ENCODE data around the gene HOXB7.

HOXB7 gene

DNA sequence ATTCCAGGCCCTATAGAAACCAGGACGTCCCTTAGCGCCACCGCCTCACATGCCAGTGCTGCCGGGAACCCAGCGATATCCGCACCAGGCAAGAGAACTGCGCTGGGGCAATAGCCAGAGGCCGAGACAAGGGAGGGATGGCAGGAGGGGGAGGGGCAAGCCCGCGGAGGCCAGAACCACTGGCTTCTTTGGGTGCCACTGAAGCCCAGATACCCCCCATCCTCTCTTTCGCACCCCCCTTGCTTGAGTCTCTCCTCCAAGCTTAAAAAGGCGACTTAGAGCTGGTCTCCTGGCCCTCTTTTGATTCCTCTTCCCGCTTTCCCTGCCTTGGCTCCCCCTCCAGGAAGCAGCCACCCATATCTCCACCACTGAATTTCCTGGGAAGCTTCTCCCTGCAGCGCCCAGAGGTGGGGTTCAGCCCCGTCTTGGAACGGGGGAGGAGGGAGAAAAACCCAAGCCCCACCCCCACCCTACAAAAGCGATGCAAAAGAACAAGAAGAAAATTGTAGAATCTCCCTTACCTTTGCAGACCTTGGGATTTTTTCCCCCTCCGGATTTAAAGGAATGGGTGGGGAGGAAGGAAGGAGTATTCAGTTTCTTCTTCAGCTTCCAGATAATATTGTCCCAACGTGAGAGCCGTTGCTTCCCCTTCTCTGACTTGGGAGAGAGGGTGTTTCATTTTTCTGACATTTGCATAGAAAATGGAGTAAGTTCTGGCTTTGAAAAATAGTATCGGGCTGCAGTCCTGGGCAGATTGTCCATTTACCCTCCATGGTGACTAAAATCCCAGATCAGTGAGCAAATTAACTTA lies 6.7 kb downstream of the HOXB7 start:
- Mint-ChIP-seq H3K4me1 (peaks cover 57% of the 10 kb centered on the region), H3K4me3 (peak overlapping the region; percentile 94 to 99 (median 98)), H3K9me3 (no peaks in the 10 kb centered on the region), H3K27ac (peak overlapping the region in 2 of 3 experiments; percentile 98 to 99), H3K36me3 (ENCODE audit: low read depth) (peaks cover 8% of the 10 kb centered on the region), H3K27me3 (ENCODE audit: low read depth) (peaks cover 74% of the 10 kb centered on the region)
- TF ChIP-seq, protein P1, sequence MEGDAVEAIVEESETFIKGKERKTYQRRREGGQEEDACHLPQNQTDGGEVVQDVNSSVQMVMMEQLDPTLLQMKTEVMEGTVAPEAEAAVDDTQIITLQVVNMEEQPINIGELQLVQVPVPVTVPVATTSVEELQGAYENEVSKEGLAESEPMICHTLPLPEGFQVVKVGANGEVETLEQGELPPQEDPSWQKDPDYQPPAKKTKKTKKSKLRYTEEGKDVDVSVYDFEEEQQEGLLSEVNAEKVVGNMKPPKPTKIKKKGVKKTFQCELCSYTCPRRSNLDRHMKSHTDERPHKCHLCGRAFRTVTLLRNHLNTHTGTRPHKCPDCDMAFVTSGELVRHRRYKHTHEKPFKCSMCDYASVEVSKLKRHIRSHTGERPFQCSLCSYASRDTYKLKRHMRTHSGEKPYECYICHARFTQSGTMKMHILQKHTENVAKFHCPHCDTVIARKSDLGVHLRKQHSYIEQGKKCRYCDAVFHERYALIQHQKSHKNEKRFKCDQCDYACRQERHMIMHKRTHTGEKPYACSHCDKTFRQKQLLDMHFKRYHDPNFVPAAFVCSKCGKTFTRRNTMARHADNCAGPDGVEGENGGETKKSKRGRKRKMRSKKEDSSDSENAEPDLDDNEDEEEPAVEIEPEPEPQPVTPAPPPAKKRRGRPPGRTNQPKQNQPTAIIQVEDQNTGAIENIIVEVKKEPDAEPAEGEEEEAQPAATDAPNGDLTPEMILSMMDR (IDR thresholded peaks at IDR 0.05; ENCODE audit: unreplicated experiment in 3 of 3): no peak

DNA sequence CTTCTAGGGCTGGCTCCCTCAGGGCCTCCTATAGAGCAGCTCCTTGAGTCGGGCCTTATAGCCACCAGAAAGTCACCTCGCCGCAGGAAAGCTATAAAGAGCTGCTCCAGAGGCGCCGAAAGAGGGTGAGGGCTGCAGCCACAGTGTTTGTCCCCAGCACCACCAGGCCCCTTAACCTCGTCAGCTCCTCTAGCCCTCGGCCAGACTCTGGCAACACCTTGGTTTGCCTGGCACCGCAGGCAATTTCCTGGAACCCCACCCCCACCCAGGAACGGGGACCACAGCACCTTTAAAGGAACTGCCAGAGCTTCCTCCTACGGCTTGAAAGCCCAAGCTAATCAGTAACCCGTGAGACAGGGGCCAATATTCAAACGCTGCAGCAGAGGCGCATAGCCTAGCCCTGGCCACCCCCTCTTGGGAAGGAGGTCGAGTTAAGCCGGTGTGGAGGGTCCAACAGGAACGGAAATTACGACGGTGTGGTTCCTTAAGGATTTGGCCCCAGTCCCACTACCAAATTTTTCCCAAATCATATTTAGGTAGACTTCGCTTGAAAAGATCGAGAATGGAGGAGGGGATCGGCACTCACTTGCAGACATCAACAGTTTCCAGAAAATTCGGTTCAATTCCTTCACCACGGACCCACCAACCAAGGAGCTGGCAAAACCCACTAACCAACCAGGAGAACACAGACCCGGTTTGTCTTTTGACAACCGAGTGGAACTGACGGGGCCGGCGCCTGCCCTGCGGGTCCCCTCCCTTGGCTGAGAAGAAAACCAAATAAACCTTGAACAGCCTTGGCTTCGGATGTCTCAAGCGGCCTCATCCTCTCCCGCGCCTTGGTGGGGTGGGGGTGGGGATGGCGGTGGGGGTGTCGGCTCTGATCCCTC lies 9.0 kb downstream of the HOXB7 start:
- Mint-ChIP-seq H3K4me1 (peaks cover 55% of the 10 kb centered on the region), H3K4me3 (peak overlapping the region; percentile 94 to 99 (median 98)), H3K27ac (peak overlapping the region in 1 of 3 experiments; percentile 98), H3K9me3 (no peaks in the 10 kb centered on the region), H3K36me3 (ENCODE audit: low read depth) (peaks cover 8% of the 10 kb centered on the region), H3K27me3 (ENCODE audit: low read depth) (peaks cover 81% of the 10 kb centered on the region)
- TF ChIP-seq, protein P1 (IDR thresholded peaks at IDR 0.05; ENCODE audit: unreplicated experiment in 3 of 3): no peak

DNA sequence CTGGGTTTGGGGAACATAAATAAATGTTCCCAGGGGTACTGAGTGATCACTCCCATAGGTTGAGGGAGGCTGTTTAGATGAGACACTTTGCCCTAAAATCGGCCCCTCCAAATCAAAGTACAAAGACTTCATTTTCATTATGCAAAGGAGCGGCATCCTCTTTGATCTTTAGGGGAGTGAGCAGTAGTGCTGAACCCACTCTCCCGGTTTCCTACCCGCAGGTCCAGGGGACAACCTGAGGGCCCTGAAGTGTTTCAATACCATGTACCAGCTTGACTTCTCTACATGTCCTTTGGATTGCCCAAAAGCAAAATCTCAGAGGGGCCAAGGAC lies 9.6 kb downstream of the HOXB7 start:
- TF ChIP-seq, protein P1 (IDR thresholded peaks at IDR 0.05; ENCODE audit: unreplicated experiment in 3 of 3): no peak
- Mint-ChIP-seq H3K4me1 (peaks cover 54% of the 10 kb centered on the region), H3K36me3 (ENCODE audit: low read depth) (peaks cover 14% of the 10 kb centered on the region), H3K27me3 (ENCODE audit: low read depth) (peaks cover 82% of the 10 kb centered on the region), H3K27ac (peak overlapping the region in 1 of 3 experiments; percentile 98), H3K9me3 (no peaks in the 10 kb centered on the region), H3K4me3 (peak overlapping the region; percentile 94 to 99 (median 98))

DNA sequence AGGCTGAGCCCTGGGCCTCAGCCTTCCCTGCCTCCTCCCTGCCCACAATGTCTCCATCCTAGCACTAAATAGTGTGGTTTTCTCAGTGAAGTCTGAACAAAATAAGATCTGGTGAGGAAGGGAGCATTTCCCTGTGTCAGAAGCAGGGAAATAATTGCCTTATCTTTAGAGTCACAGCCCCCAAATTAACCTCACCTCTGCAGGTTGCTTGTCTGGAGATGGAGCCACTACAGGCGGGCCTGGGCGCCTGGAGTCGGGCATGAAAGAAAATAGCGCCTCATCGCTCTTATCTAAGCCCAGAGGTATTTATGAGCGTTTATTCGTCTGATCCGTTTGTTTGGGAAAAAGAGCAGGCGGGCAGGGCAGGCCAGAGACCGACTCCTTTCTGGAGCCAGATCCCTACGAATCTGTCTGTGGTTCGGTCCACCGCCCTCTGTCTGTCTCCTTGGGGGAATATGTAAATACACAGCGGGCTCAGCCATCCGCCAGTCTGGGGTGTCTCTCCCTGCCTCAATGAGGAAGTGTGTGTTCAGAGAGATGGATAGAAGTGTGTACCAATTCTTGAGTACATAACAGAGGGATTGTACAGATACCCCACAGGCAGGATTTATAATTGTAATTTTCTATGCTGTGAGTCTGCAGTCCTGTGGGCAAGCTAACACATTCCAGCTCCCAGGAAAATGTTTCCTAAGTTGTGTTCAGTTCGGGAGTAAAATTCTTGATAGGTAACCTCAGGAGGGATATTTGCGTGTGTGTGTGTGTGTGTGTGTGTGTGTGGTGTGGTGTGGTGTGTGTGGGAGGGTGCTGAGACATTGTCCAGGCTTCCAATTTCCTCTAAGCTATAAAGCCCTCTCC lies 10.3 kb downstream of the HOXB7 start:
- H3K27ac Mint-ChIP-seq: peak overlapping the region in 1 of 3 experiments; percentile 98
- H3K36me3 Mint-ChIP-seq (ENCODE audit: low read depth): peaks cover 20% of the 10 kb centered on the region
- peaks cover 82% of the 10 kb centered on the region for H3K27me3 Mint-ChIP-seq (ENCODE audit: low read depth)
- peak overlapping the region; percentile 94 to 99 (median 98) for H3K4me3 Mint-ChIP-seq
- H3K9me3 Mint-ChIP-seq: no peaks in the 10 kb centered on the region
- TF ChIP-seq, protein P1 (IDR thresholded peaks at IDR 0.05; ENCODE audit: unreplicated experiment in 3 of 3): no peak
- peaks cover 56% of the 10 kb centered on the region for H3K4me1 Mint-ChIP-seq

DNA sequence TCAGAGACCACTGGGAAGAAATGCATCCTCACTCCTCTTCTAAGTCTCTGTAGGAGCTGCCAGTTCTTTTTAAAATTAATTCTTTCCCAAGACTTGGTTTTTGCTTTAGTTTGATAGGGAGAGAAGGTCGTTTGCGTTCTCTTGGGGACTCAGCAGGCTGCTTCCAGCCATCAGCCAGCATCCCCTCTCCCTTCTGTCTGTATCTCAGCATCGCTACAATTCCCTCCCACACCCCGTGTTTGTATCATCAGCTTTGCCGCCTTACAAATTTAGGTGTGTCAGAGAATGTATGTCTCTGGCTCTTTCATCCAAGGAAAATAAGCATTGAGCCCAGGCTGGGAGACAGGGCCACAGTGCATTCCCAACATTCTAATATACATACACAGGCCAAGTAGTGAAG lies 11.5 kb downstream of the HOXB7 start:
- peak overlapping the region in 1 of 3 experiments; percentile 98 for H3K27ac Mint-ChIP-seq
- H3K27me3 Mint-ChIP-seq (ENCODE audit: low read depth): peaks cover 93% of the 10 kb centered on the region
- peaks cover 67% of the 10 kb centered on the region for H3K4me1 Mint-ChIP-seq
- H3K4me3 Mint-ChIP-seq: peak overlapping the region; percentile 94 to 99 (median 98)
- TF ChIP-seq, protein P1 (IDR thresholded peaks at IDR 0.05; ENCODE audit: unreplicated experiment in 3 of 3): no peak
- H3K36me3 Mint-ChIP-seq (ENCODE audit: low read depth): peaks cover 30% of the 10 kb centered on the region
- H3K9me3 Mint-ChIP-seq: no peaks in the 10 kb centered on the region
